Endothelial cell of umbilical vein (primary cell): ENCODE results near the gene DSG1. TPM values are rescaled to one million over a fixed set of nuclear protein-coding genes. Genes with fewer than 3 reads are reported as not detected.
A peak's percentile ranks its signal among the peaks of the same experiment; 100 is the strongest.

ENCODE experiments used
- BruUV-seq: library from RNA; stranded (reverse); fragments of 400-500 nt; replicated peaks from 2 replicates; lab custom pipeline; 2021; lab: Mats Ljungman, UMichigan
- CTCF ChIA-PET: fragments of 300-600, 350-600 bp; sonication (Branson Sonifier 250); formaldehyde crosslinking; loops from one replicate; lab custom pipeline; 2021; ENCODE audit warnings: antibody characterized with exemption, inconsistent platforms; lab: Charles Lee
- POLR2A ChIA-PET: fragments of 300-600, 350-600 bp; sonication (Branson Sonifier 250); formaldehyde crosslinking; loops from one replicate; lab custom pipeline; 2021; ENCODE audit warnings: antibody characterized with exemption, inconsistent platforms; lab: Charles Lee
- DNase-seq: peaks from one replicate; pipeline ENCODE4 v3.0.0-alpha.2; 2011; ENCODE audit warnings: low read depth, low spot score
- FAIRE-seq: peaks from 2 replicates; lab custom pipeline; 2011; peaks lifted over from hg19 to GRCh38; lab: Jason Lieb, UNC
- H2AFZ ChIP-seq: 2 replicates; pipeline ENCODE4 v1.6.0; 2012; ENCODE audit warnings: low read depth, low read length, control low read depth, inconsistent platforms
- H3K27ac ChIP-seq: 2 replicates; pipeline ENCODE4 v1.5.1; 2011; ENCODE audit warnings: low read depth, mild to moderate bottlenecking, control low read depth, low read length, moderate library complexity; ENCODE audit not compliant: insufficient read depth
- H3K27me3 ChIP-seq, 2 experiments: 2 replicates each; pipeline versions ENCODE4 v1.6.0 to v1.6.1; 2011; ENCODE audit warnings: low read length in 2 of 2, mixed read lengths in 1 of 2; ENCODE audit not compliant: control insufficient read depth in 2 of 2, insufficient read depth in 2 of 2
- H3K36me3 ChIP-seq, 2 experiments: 2 replicates in 1 of 2; 3 replicates in 1 of 2; pipeline ENCODE4 v1.5.1; 2011; ENCODE audit warnings: low read length in 2 of 2, mild to moderate bottlenecking in 1 of 2, moderate library complexity in 1 of 2; ENCODE audit not compliant: control insufficient read depth in 2 of 2, insufficient read depth in 2 of 2; ENCODE audit errors: extremely low read depth in 1 of 2
- H3K4me1 ChIP-seq: 3 replicates; pipeline ENCODE4 v1.5.1; 2011; ENCODE audit warnings: mild to moderate bottlenecking, low read length; ENCODE audit not compliant: control insufficient read depth, insufficient read depth; ENCODE audit errors: extremely low read depth
- H3K4me2 ChIP-seq: 2 replicates; pipeline ENCODE4 v1.6.1; 2011; ENCODE audit warnings: low read length, control low read depth, mixed read lengths; ENCODE audit not compliant: insufficient read depth
- H3K4me3 ChIP-seq, 3 experiments: fragments of 200-600 bp in 1 of 3; sonication (generic), shearing (Covaris generic) in 1 of 3; replicated peaks in 1 of 3; 2 replicates each; pipeline ENCODE4 v1.5.1; 2011 to 2016; ENCODE audit warnings: control low read depth in 3 of 3, low read length in 3 of 3, mild to moderate bottlenecking in 2 of 3, inconsistent platforms in 1 of 3, low read depth in 1 of 3, moderate library complexity in 1 of 3; ENCODE audit not compliant: insufficient read depth in 1 of 3
- H3K79me2 ChIP-seq: 2 replicates; pipeline ENCODE4 v1.6.0; 2012; ENCODE audit warnings: low read length, inconsistent platforms; ENCODE audit not compliant: control insufficient read depth, insufficient read depth
- H3K9ac ChIP-seq: replicated peaks from 2 replicates; pipeline ENCODE3; 2011; ENCODE audit warnings: low read length, control low read depth; ENCODE audit not compliant: insufficient read depth; ENCODE audit errors: extremely low read depth
- H3K9me1 ChIP-seq: replicated peaks from 3 replicates; pipeline ENCODE4 v1.6.0; 2011; ENCODE audit warnings: mild to moderate bottlenecking, low read length; ENCODE audit not compliant: control insufficient read depth, insufficient read depth; ENCODE audit errors: extremely low read depth
- H3K9me3 ChIP-seq: replicated peaks from 2 replicates; pipeline ENCODE4 v1.5.1; 2012; ENCODE audit warnings: low read length, inconsistent platforms; ENCODE audit not compliant: control insufficient read depth, insufficient read depth
- H4K20me1 ChIP-seq: replicated peaks from 2 replicates; pipeline ENCODE3; 2011; ENCODE audit warnings: mild to moderate bottlenecking, low read length; ENCODE audit not compliant: control insufficient read depth, insufficient read depth; ENCODE audit errors: extremely low read depth
- EZH2 ChIP-seq: IDR thresholded peaks from 2 replicates; pipeline ENCODE4 v1.6.1; 2012; ENCODE audit warnings: borderline replicate concordance, low read depth, mild to moderate bottlenecking, moderate library complexity, low read length, inconsistent platforms; ENCODE audit not compliant: severe bottlenecking
- FOS ChIP-seq: IDR thresholded peaks from 2 replicates; pipeline ENCODE4 v1.6.1; 2011; ENCODE audit warnings: mild to moderate bottlenecking, low read length, moderate library complexity, borderline replicate concordance; ENCODE audit not compliant: insufficient read depth
- GATA2 ChIP-seq: IDR thresholded peaks from 2 replicates; pipeline ENCODE4 v1.7.0; 2011; ENCODE audit warnings: low read depth, mild to moderate bottlenecking, moderate library complexity, mixed read lengths, low read length; ENCODE audit not compliant: insufficient read length, insufficient read depth
- JUN ChIP-seq: IDR thresholded peaks from 2 replicates; pipeline ENCODE4 v1.6.1; 2011; ENCODE audit warnings: borderline replicate concordance, low read depth; ENCODE audit not compliant: insufficient read length, insufficient read depth
- MYC ChIP-seq: IDR thresholded peaks from one replicate; pipeline ENCODE4 v1.6.1; 2011; ENCODE audit warnings: mild to moderate bottlenecking, low read depth, low read length
- POLR2A ChIP-seq: IDR thresholded peaks from 2 replicates; pipeline ENCODE4 v1.6.1; 2012; ENCODE audit warnings: low read depth, mild to moderate bottlenecking, control low read depth, low read length
- POLR2AphosphoS5 ChIP-seq: IDR thresholded peaks from 2 replicates; pipeline ENCODE4 v1.6.1; 2012; ENCODE audit warnings: low read depth, mild to moderate bottlenecking, control low read depth, low read length, moderate library complexity; ENCODE audit not compliant: insufficient read depth
- dilution Hi-C: fragments of 300-500 bp; cut with MboI; formaldehyde crosslinking; loops from one replicate; pipeline ENCODE4 v1.15.0; 2019; ENCODE audit warnings: low sequenced_read_pairs; ENCODE audit not compliant: extremely low pct_ligation_motif_present
- intact Hi-C: fragments of 100-400 bp; cut with micrococcal nuclease; formaldehyde crosslinking; loops from one replicate; pipeline ENCODE4 v1.10.0; 2022
- polyA plus RNA-seq, 4 experiments: library from polyadenylated mRNA; depleted of rRNA in 3 of 4; stranded (reverse) in 3 of 4; unstranded in 1 of 4; fragments of >200 nt; gene quantifications; 2 replicates each; pipeline versions ENCODE4 v1.2.1 to v1.2.3, GENCODE V29; 2011 to 2012; ENCODE audit warnings: missing spikeins in 1 of 4
- total RNA-seq: library from RNA; stranded (reverse); gene quantifications from 2 replicates; pipeline ENCODE4 v1.2.3, GENCODE V29; 2021
- TF ChIP-seq, protein P1 (sequence below), 2 donors: IDR thresholded peaks; 1 replicate in 1 of 2; 2 replicates in 1 of 2; pipeline ENCODE4 v1.5.1; 2011; ENCODE audit warnings: low read length in 2 of 2, mild to moderate bottlenecking in 2 of 2, moderate library complexity in 2 of 2, control low read depth in 1 of 2, inconsistent platforms in 1 of 2, low read depth in 1 of 2; ENCODE audit not compliant: insufficient read depth in 1 of 2; ENCODE audit errors: extremely low read depth in 1 of 2
- TF ChIP-seq, protein P2 (sequence below): IDR thresholded peaks from 2 replicates; pipeline ENCODE4 v1.6.1; 2011; ENCODE audit not compliant: insufficient read depth, insufficient read length

The DSG1 gene
- total and polyA plus RNA-seq, 2 donors (not counting 3 experiments of a cell fraction or from before 2014, with no cell fraction given) = not detected

DNA sequence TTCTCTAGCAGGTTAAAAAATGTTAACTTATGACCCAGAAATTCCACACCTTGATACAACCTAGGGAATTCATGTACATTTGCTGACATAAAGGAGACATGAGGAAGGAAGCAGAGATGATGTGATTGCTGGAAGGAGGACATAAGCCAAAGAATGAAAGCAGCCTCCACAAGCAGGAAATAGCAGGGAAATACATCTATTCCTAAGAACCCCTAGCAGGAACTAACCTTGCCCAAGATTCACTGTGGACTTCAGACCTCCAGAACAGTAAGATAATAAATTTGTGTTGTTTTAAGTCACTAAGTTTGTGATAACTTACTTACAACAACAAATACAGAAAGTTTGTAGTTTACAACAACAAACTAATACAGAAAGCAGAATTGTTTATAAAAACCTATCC lies 54.0 kb downstream of the DSG1 start:
- ChIA-PET POLR2A (no interaction called here), CTCF (no interaction called here)
- intact Hi-C loops (no loop called here), dilution Hi-C loops (no loop called here)
- no peaks in the 10 kb centered on the region for H3K9me3 ChIP-seq
- H3K9me1 ChIP-seq = no peaks in the 10 kb centered on the region
- BruUV-seq = no TSS peak
- no peaks in the 10 kb centered on the region for H3K79me2 ChIP-seq
- no peak overlapping the region for H3K4me3 ChIP-seq
- H3K27me3 ChIP-seq = no peaks in the 10 kb centered on the region
- no peaks in the 10 kb centered on the region for H3K36me3 ChIP-seq
- H2AFZ ChIP-seq = no peak overlapping the region
- peak; percentile 15 for FAIRE-seq
- no peak overlapping the region for H3K27ac ChIP-seq
- no peak overlapping the region for H3K4me2 ChIP-seq
- H4K20me1 ChIP-seq = no peaks in the 10 kb centered on the region
- DNase-seq = no peak
- H3K9ac ChIP-seq = no peak overlapping the region
- no peaks in the 10 kb centered on the region for H3K4me1 ChIP-seq
- TF ChIP-seq, protein P1, sequence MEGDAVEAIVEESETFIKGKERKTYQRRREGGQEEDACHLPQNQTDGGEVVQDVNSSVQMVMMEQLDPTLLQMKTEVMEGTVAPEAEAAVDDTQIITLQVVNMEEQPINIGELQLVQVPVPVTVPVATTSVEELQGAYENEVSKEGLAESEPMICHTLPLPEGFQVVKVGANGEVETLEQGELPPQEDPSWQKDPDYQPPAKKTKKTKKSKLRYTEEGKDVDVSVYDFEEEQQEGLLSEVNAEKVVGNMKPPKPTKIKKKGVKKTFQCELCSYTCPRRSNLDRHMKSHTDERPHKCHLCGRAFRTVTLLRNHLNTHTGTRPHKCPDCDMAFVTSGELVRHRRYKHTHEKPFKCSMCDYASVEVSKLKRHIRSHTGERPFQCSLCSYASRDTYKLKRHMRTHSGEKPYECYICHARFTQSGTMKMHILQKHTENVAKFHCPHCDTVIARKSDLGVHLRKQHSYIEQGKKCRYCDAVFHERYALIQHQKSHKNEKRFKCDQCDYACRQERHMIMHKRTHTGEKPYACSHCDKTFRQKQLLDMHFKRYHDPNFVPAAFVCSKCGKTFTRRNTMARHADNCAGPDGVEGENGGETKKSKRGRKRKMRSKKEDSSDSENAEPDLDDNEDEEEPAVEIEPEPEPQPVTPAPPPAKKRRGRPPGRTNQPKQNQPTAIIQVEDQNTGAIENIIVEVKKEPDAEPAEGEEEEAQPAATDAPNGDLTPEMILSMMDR (IDR thresholded peaks at IDR 0.05; ENCODE audit: extremely low read depth in 1 of 2, insufficient read depth in 1 of 2, low read depth in 1 of 2, low read length in 2 of 2) = no peak
- TF ChIP-seq JUN (no peak), POLR2A (no peak), FOS (no peak), GATA2 (no peak), EZH2 (no peak), MYC (no peak), POLR2AphosphoS5 (no peak)
- TF ChIP-seq, protein P2, sequence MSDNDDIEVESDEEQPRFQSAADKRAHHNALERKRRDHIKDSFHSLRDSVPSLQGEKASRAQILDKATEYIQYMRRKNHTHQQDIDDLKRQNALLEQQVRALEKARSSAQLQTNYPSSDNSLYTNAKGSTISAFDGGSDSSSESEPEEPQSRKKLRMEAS = no peak
